Stimulated activated CD4-positive, alpha-beta T cell treated with anti-CD3 and anti-CD28 coated beads, TNF-alpha, amount 100 ng/mL, for 24 hours (primary cell): ENCODE results near the gene NKX2-8.
A peak's percentile ranks its signal among the peaks of the same experiment; 100 is the strongest.
"Not testable (repeated sequence)": the region's sequence is repeated elsewhere in the genome, so short reads cannot be mapped to it uniquely, and the experiment has no call there.

ENCODE experiments used
- DNase-seq, 3 experiments: peaks; one replicate each; pipeline ENCODE4 v3.0.0-alpha.2; 2020; ENCODE audit warnings: low read depth in 3 of 3

Gene NKX2-8

DNA sequence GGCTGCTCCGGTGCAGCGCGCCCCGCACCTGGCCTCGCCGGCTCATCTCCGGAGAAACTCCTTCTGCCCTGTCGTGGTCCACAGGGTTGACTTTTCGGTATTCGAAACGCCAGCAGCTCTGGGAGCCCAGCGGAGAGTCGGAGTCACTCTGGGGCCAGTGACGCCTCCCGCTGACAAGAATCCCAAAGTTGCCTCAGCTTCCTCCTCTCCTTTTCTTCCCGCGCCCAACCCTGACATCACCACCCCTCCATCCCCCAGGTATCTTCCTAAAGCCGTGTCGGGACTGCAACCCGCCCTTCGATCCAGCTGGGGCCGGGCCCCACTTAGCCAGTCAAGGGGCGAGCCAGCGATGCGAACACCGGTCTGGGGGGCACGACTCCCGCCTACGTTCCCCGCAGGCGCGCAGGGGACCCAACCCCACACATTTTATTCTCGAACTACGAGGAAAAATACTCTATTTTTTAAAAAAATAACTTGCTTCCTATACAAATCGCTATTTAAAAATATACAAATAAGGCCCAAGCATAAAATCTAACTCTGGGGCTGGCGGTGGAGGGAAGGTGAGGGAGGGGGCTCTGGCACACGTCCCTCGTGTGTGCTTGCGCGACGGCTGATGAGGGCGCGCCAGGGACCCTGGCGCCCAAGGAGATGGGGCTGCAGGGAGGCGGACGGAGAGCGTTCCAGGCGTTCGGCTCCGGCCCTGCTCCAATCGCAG, 2.1 kb downstream of the NKX2-8 start:
- DNase-seq: no peak

DNA sequence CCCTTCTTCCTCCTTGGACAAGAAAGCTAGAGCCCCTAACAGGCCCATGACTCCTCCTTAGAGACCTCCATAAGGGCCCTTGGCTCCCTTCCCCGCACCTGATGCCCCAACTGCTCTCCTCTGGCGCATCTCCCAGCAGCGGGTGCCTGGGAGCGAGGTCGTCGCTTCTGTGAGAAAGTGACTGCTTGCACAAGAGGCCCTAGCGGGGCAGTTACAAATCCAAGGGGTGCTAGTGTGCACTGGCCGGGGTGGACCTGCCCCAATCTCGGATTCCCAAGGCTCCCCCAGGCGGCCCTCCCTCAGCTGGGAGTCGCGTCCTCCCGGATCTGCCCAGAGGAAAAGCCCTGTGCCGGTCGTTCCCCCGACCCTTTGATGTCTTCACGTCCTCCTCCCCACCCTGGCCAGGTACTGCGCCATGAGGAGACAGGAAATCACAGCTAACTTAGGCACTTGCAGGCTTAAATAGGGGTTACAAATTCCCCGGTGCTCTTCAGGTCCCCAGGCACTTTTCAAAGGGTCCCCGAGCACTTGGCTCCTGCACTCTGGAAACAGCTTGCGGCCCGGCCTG, 2.8 kb downstream of the NKX2-8 start:
- DNase-seq: no peak

DNA sequence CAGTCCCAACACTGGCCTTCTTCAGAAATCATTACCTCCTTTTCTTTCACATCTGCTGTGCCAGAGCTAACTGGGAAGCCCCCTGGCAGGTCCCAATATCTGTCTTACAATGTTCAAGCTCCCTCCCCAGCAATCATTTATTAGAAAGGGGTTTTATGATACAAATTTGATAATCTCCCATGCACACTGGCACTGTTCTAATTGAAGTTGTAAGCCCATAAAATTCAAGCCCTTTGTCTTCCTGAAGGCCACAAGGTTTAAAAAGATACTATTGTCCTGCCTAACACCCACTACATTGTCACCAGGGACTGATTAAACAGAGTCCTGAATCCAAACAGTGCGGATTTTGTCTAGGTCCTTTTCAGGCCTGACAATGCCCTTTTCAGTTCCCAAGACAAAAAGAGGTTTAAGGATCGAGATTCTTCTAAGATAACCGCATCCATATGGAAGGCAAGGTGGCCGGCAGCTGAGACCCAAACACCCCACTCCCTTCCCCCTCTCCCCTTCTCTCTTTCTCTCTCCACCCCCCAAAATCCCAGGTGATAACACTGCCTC, 3.3 kb downstream of the NKX2-8 start:
- no peak for DNase-seq

DNA sequence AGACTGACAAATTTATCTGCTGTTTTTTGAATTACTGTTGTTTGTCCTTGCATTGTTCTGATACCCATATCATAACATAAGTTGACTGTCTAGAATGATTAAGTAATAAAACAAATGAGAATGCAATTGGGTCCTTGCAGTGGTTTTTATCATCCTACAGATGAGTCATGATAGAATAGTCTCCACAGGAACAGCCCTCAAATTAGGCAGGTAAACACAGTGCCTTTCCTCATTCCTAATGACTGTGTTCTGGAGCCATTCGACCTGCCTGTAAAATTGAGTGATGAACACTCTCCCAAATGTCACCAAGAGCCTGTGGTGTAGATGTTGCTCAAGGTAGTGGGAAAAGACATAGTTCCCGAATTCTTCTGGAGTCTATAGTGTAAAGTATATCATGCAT, 12.3 kb downstream of the NKX2-8 start:
- DNase-seq: no peak

DNA sequence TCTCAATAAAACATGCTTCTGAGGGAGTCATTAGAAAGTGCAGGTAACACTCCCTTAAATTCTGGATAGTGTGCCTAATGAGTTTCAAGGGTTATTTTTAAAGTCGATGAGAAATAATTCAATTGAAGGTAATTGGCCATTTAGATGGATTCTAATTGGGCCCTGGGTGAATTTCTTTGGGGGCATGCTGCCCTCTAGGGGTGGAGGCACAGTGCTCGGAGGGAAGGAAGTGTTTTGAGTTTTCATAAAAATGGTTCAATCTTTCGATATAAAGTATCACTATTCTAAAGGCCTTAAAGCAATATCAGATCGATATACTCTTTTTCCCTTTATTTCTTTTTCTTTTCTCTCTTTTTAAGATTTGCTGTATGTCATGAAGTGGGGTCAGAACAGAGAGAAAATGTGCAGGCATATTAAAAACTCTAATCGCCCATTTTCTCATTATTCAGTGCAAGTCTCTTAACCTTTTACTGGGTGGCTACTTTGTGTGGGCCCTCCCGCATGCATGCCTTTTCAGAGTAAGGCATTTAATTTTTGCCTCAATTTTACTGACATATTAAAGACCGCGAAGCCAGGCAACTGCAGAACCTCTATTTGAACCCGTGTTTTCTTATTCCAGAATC, 25.5 kb downstream of the NKX2-8 start:
- DNase-seq: peak in 1 of 3 experiments; percentile 31

DNA sequence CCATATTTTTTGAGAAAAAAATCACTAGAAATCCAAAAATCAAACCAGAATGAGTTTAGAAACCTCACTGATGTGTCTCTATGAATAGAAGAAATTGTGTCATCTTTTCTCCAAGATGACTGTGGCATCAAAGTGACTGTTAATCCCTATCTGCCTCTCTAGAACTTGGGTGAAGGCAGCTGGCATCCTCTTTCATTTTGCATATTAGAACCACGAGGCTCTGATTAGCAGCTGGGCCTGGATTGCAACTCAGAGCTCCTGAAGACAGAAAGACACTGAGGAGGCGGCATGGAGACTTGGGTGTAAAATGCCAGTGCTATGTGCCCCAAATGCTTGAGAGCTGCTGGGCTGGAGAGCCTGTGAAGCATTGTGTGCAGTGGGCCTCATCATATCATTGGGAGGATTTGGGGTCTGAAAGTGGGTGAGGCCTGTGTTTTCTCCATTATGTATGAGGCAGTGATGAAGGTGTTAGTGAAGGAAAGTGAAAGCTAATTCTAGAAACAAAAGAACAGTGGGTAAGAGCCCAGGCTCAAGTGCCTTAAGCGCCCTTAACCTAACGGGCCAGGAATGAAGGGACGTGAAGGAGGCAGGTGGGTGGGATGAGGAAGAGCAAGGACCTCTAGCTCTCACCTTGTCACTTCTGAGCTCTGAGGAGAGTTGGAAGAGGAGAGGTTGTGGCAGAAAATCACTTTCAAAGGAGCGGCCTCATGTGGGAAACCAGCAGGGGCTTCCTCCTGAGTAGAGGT, 26.2 kb downstream of the NKX2-8 start:
- DNase-seq: no peak

DNA sequence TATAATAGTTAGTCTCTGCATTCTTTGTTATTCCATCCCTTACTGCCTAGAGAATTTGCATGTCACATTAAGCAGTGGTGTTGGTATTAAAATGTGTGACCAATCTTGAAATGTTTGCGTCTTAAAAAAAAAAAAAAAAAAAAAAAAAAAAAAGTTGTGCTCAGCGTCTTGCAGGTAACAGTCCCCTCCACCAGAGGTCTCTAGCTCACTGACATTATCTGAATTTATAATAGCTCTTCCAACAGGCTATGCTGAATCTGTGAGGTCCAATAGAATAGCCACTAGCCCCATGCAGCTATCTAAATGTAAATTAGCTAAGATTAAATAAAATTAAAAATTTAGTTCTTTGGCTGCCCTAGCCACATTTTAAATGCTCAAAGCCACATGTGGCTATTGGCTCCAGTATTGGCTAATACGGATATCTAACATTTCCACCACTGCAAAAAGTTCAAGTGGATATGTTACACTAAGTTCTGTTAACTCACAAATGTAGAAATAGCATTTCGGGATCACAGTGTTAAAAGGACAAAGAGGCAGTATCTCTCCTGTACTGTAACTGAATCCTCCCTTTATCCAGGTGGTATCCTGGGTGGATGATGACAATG, 28.7 kb downstream of the NKX2-8 start:
- DNase-seq: no peak

DNA sequence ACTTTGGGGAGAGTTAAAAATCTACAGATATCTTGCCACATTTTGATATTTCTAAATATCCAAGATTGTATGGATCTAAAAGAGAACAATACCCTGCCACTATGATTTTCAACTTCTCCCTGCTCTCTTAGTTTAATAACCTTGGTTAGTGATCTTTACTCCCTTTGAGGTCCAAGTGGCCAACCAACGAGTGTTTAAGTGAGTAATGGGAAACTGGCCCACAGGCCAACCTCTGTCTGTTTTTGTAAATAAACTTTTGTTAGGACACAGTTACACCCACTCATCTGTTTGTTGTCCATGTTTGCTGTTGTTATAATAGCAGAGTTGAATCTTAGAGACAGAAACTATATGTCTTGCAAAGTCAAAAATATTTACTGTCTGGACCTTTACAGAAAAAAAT, 31.5 kb downstream of the NKX2-8 start:
- no peak for DNase-seq

DNA sequence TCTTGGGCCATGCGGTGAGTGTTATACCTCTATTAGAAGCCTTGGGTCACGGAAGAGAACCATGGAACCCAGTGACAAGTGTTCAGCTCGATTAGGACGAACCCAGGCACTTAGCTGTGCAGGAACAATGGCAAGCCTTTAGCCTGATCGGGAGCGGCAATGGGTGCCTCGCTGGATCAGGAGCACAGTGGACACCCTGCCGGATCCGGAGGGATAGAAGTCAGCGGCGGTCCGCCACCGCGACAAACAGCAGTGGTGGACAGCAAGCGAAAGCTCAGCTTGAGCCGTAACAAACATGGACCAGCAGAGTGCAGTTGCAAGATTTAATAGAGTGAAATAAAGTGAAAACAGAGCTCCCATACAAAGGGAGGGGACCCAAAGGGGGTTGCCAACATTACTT, 38.1 kb downstream of the NKX2-8 start:
- not testable (repeated sequence) for DNase-seq

DNA sequence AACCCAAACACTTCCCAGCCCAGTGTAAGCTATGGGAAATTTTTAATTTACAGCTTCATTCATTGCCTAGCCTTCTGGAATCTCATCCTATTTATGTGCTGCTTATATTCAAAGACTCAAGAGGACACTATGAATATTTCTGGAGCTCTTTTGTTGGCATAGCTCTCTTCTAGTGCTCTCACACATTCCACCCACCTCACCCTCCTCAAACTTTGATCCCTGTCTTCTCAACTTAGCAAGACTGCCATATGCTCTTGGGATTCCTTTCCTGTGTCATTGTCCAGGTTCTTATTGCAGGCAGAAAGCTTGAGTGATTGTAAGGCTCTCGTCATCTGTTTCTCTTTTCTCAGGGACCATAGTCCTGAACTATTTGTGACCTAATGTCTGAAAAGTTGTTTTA, 44.4 kb downstream of the NKX2-8 start:
- DNase-seq: no peak
